SK-N-SH treated with all-trans-retinoic acid at 6 μM for 48 hours (cell line): ENCODE results near the gene RAD51B.

Source experiments
- ATAC-seq: fragments of 200-7000 bp; cut with Tn5 transposase; 3 replicates; pipeline ENCODE4 v1.9.1; 2020; ENCODE audit warnings: mild to moderate bottlenecking, moderate library complexity
- ARNTL ChIP-seq: fragments of 450-650 bp; formaldehyde crosslinking; IDR thresholded peaks from 2 replicates; pipeline ENCODE4 v1.5.0; 2020; ENCODE audit warnings: low read depth, mild to moderate bottlenecking, moderate library complexity, borderline replicate concordance
- BACH2 ChIP-seq: fragments of 250-450 bp; sonication (Bioruptor Pico); IDR thresholded peaks from 2 replicates; pipeline ENCODE4 v1.9.0; 2021; ENCODE audit warnings: mild to moderate bottlenecking, borderline replicate concordance
- CREB5 ChIP-seq: fragments of 250-450 bp; sonication (Bioruptor Pico); IDR thresholded peaks from 2 replicates; pipeline ENCODE4 v1.5.1; 2020; ENCODE audit warnings: low read depth, mild to moderate bottlenecking, moderate library complexity
- CSDC2 ChIP-seq: fragments of 250-450 bp; sonication (Bioruptor Pico); IDR thresholded peaks from 2 replicates; pipeline ENCODE4 v1.5.0; 2020; ENCODE audit warnings: mild to moderate bottlenecking, moderate library complexity
- CSRNP3 ChIP-seq: fragments of 250-450 bp; sonication (Bioruptor Pico); IDR thresholded peaks from 2 replicates; pipeline ENCODE4 v1.5.1; 2021; ENCODE audit warnings: mild to moderate bottlenecking, moderate library complexity
- ESRRG ChIP-seq: fragments of 250-450 bp; sonication (Bioruptor Pico); IDR thresholded peaks from 2 replicates; pipeline ENCODE4 v1.6.1; 2021; ENCODE audit warnings: mild to moderate bottlenecking
- GLIS3 ChIP-seq: fragments of 250-450 bp; sonication (Bioruptor Pico); IDR thresholded peaks from 2 replicates; pipeline ENCODE4 v1.5.0; 2020; ENCODE audit warnings: mild to moderate bottlenecking, moderate library complexity
- ISL1 ChIP-seq: fragments of 250-450 bp; sonication (Bioruptor Pico); IDR thresholded peaks from 2 replicates; pipeline ENCODE4 v2.1.2; 2022; ENCODE audit warnings: mild to moderate bottlenecking, moderate library complexity
- OSR1 ChIP-seq: fragments of 250-450 bp; sonication (Bioruptor Pico); IDR thresholded peaks from 2 replicates; pipeline ENCODE4 v1.8.0; 2022; ENCODE audit warnings: moderate library complexity, mild to moderate bottlenecking, inconsistent platforms
- POU6F1 ChIP-seq: fragments of 250-450 bp; sonication (Bioruptor Pico); IDR thresholded peaks from 2 replicates; pipeline ENCODE4 v1.8.0; 2021; ENCODE audit warnings: low read depth, mild to moderate bottlenecking, moderate library complexity, borderline replicate concordance
- PPARA ChIP-seq: fragments of 250-450 bp; sonication (Bioruptor Pico); IDR thresholded peaks from 2 replicates; pipeline ENCODE4 v1.5.0; 2020; ENCODE audit warnings: mild to moderate bottlenecking, borderline replicate concordance
- RARB ChIP-seq: fragments of 250-450 bp; sonication (Bioruptor Pico); IDR thresholded peaks from 2 replicates; pipeline ENCODE4 v1.8.0; 2021; ENCODE audit warnings: mild to moderate bottlenecking, moderate library complexity
- SNAI2 ChIP-seq: fragments of 250-450 bp; sonication (Bioruptor Pico); IDR thresholded peaks from 2 replicates; pipeline ENCODE4 v1.5.0; 2020; ENCODE audit warnings: mild to moderate bottlenecking, moderate library complexity
- TCF4 ChIP-seq: fragments of 250-450 bp; sonication (Bioruptor Pico); IDR thresholded peaks from 2 replicates; pipeline ENCODE4 v1.8.0; 2021; ENCODE audit warnings: mild to moderate bottlenecking, moderate library complexity, borderline replicate concordance
- TOX ChIP-seq: fragments of 250-450 bp; sonication (Bioruptor Pico); IDR thresholded peaks from 2 replicates; pipeline ENCODE4 v1.8.0; 2021; ENCODE audit warnings: mild to moderate bottlenecking, moderate library complexity, borderline replicate concordance
- TSHZ2 ChIP-seq: fragments of 250-450 bp; sonication (Bioruptor Pico); IDR thresholded peaks from 2 replicates; pipeline ENCODE4 v1.5.0; 2020; ENCODE audit warnings: mild to moderate bottlenecking, moderate library complexity
- ZC3H10 ChIP-seq: fragments of 250-450 bp; sonication (Bioruptor Pico); IDR thresholded peaks from 2 replicates; pipeline ENCODE4 v1.5.1; 2021; ENCODE audit warnings: mild to moderate bottlenecking, moderate library complexity
- ZFP3 ChIP-seq: fragments of 250-450 bp; sonication (Bioruptor Pico); IDR thresholded peaks from 2 replicates; pipeline ENCODE4 v1.5.0; 2020; ENCODE audit warnings: mild to moderate bottlenecking, moderate library complexity
- ZFP30 ChIP-seq: fragments of 450-650 bp; formaldehyde crosslinking; IDR thresholded peaks from 2 replicates; pipeline ENCODE4 v1.5.0; 2022; ENCODE audit warnings: mild to moderate bottlenecking, moderate library complexity
- ZNF565 ChIP-seq: fragments of 450-650 bp; formaldehyde crosslinking; conservative IDR thresholded peaks from 2 replicates; pipeline ENCODE4 v1.5.0; 2020; ENCODE audit warnings: low read depth, mild to moderate bottlenecking, moderate library complexity
- ZNF70 ChIP-seq: fragments of 450-650 bp; formaldehyde crosslinking; IDR thresholded peaks from 2 replicates; pipeline ENCODE4 v1.5.0; 2020; ENCODE audit warnings: mild to moderate bottlenecking, moderate library complexity
- ZNF8 ChIP-seq: fragments of 450-650 bp; formaldehyde crosslinking; IDR thresholded peaks from 2 replicates; pipeline ENCODE4 v1.5.0; 2020; ENCODE audit warnings: mild to moderate bottlenecking, moderate library complexity

RAD51B gene

GRCh38 chr14:68340262-68340661 lies 520.7 kb downstream of the RAD51B start:
- no peak for ATAC-seq

GRCh38 chr14:68341411-68342212 lies 522.0 kb downstream of the RAD51B start:
- no peak for ATAC-seq
- no peak for TF ChIP-seq ISL1 (CRISPR knock-in tag)
- no peak for TF ChIP-seq GLIS3
- no peak for TF ChIP-seq CSDC2
- TF ChIP-seq RARB (CRISPR knock-in tag), result no peak
- TF ChIP-seq ZNF565 (CRISPR knock-in tag), result no peak
- TF ChIP-seq TSHZ2 (CRISPR knock-in tag), result no peak
- no peak for TF ChIP-seq PPARA (CRISPR knock-in tag)
- no peak for TF ChIP-seq SNAI2
- TF ChIP-seq ZFP30 (CRISPR knock-in tag), result no peak
- TF ChIP-seq ESRRG (CRISPR knock-in tag), result no peak
- TF ChIP-seq TOX (CRISPR knock-in tag), result no peak
- TF ChIP-seq CREB5 (CRISPR knock-in tag), result no peak
- no peak for TF ChIP-seq ZNF70
- no peak for TF ChIP-seq BACH2 (CRISPR knock-in tag)
- no peak for TF ChIP-seq TCF4 (CRISPR knock-in tag)
- no peak for TF ChIP-seq ZC3H10
- no peak for TF ChIP-seq OSR1 (CRISPR knock-in tag)
- TF ChIP-seq CSRNP3 (CRISPR knock-in tag), result no peak

More at GRCh38 chr14:68340262-68340661, 520.7 kb downstream of the RAD51B start:
- TF ChIP-seq ESRRG (CRISPR knock-in tag), result no peak
- no peak for TF ChIP-seq CSRNP3 (CRISPR knock-in tag)
- no peak for TF ChIP-seq CSDC2
- no peak for TF ChIP-seq OSR1 (CRISPR knock-in tag)
- TF ChIP-seq ARNTL (CRISPR knock-in tag), result no peak
- no peak for TF ChIP-seq ZFP30 (CRISPR knock-in tag)
- no peak for TF ChIP-seq PPARA (CRISPR knock-in tag)
- TF ChIP-seq ZNF8 (CRISPR knock-in tag), result no peak
- no peak for TF ChIP-seq ZFP3 (CRISPR knock-in tag)
- TF ChIP-seq RARB (CRISPR knock-in tag), result no peak
- TF ChIP-seq GLIS3, result no peak
- TF ChIP-seq SNAI2, result no peak
- no peak for TF ChIP-seq CREB5 (CRISPR knock-in tag)
- no peak for TF ChIP-seq POU6F1 (CRISPR knock-in tag)
- no peak for TF ChIP-seq ZNF70
- TF ChIP-seq ISL1 (CRISPR knock-in tag), result no peak
- TF ChIP-seq TCF4 (CRISPR knock-in tag), result no peak
